K562 (cell line): ENCODE data around the gene USP37. TPM values are rescaled to one million over a fixed set of nuclear protein-coding genes. Genes with fewer than 3 reads are reported as not detected.

Experiments used
- ARNT ChIP-seq, 2 experiments: fragments of 450-650 bp; IDR thresholded peaks; 2 replicates each; pipeline ENCODE4 v1.6.1; 2016; ENCODE audit warnings: mild to moderate bottlenecking in 1 of 2
- DDX20 ChIP-seq: fragments of 450-650 bp; IDR thresholded peaks from 2 replicates; pipeline ENCODE4 v1.6.1; 2016; ENCODE audit warnings: missing genetic modification characterization, low read depth, mild to moderate bottlenecking, missing compliant biosample characterization, moderate library complexity
- HNRNPLL ChIP-seq: fragments of 200-400 bp; formaldehyde crosslinking; IDR thresholded peaks from 2 replicates; pipeline ENCODE4 v1.6.1; 2017; ENCODE audit warnings: low read length, low read depth, mild to moderate bottlenecking; ENCODE audit not compliant: poor library complexity, severe bottlenecking
- MTA1 ChIP-seq: fragments of 450-650 bp; IDR thresholded peaks from 2 replicates; pipeline ENCODE4 v1.6.1; 2017; ENCODE audit warnings: borderline replicate concordance
- MTA2 ChIP-seq: fragments of 450-650 bp; IDR thresholded peaks from 2 replicates; pipeline ENCODE4 v1.6.1; 2016; ENCODE audit warnings: low read depth
- POLR2B ChIP-seq: fragments of 450-650 bp; IDR thresholded peaks from 2 replicates; pipeline ENCODE4 v1.6.1; 2018; ENCODE audit warnings: low read depth; ENCODE audit not compliant: partially characterized antibody
- PRPF4 ChIP-seq: fragments of 200-400 bp; formaldehyde crosslinking; IDR thresholded peaks from one replicate; pipeline ENCODE4 v1.6.1; 2017; ENCODE audit warnings: low read length, low read depth, mild to moderate bottlenecking; ENCODE audit not compliant: insufficient read depth, poor library complexity, severe bottlenecking
- RBM39 ChIP-seq: fragments of 200-400 bp; formaldehyde crosslinking; optimal IDR thresholded peaks from 2 replicates; pipeline ENCODE3; 2018; ENCODE audit warnings: low read depth, low read length
- RUNX1 ChIP-seq: sonication (generic); IDR thresholded peaks from 2 replicates; pipeline ENCODE4 v1.6.1; 2016; ENCODE audit warnings: antibody characterized with exemption, low read depth
- SMAD3 ChIP-seq: fragments of 450-650 bp; formaldehyde crosslinking; conservative IDR thresholded peaks from 2 replicates; pipeline ENCODE4 v1.4.0; 2020; ENCODE audit warnings: mild to moderate bottlenecking
- SMARCB1 ChIP-seq: IDR thresholded peaks from 2 replicates; pipeline ENCODE4 v1.6.1; 2011; ENCODE audit warnings: improper control_type of control experiment, low read depth; ENCODE audit not compliant: insufficient read length
- SRSF7 ChIP-seq: fragments of 200-400 bp; formaldehyde crosslinking; optimal IDR thresholded peaks from 2 replicates; pipeline ENCODE3; 2017; ENCODE audit warnings: mild to moderate bottlenecking, low read depth, low read length
- TAF15 ChIP-seq: fragments of 200-400 bp; formaldehyde crosslinking; IDR thresholded peaks from 2 replicates; pipeline ENCODE4 v1.6.1; 2017; ENCODE audit warnings: mild to moderate bottlenecking, low read depth, low read length, moderate library complexity
- TBP ChIP-seq: optimal IDR thresholded peaks from 2 replicates; pipeline ENCODE3; 2011; ENCODE audit warnings: low read depth, low read length, improper control_type of control experiment
- TCF7L2 ChIP-seq: fragments of 150-350 bp; IDR thresholded peaks from 2 replicates; pipeline ENCODE4 v1.6.1; 2016; ENCODE audit warnings: low read depth, mild to moderate bottlenecking, low read length, moderate library complexity
- ZNF197 ChIP-seq: fragments of 200-800 bp; sonication (Bioruptor generic); IDR thresholded peaks from 2 replicates; pipeline ENCODE4 v1.6.1; 2016; ENCODE audit warnings: low read depth, missing genetic modification characterization, missing compliant biosample characterization
- polyA plus RNA-seq, 8 experiments: library from polyadenylated mRNA; depleted of rRNA in 4 of 8; stranded (reverse) in 5 of 8; unstranded in 3 of 8; fragments of >200 nt; fragmentation: Nextera tagmentation in 2 of 8; fragmentation: Illumina TruSeq in 1 of 8; extraction: Ambion mirVana in 2 of 8; extraction: Trizol in 1 of 8; gene quantifications; 2 replicates each; pipeline versions ENCODE4 v1.2.1 to v1.2.3, GENCODE V29; 2011 to 2014; ENCODE audit warnings: inconsistent platforms in 1 of 8, missing spikeins in 1 of 8
- total RNA-seq, 7 experiments: library from RNA; depleted of rRNA in 6 of 7; stranded (reverse); fragments of >200 nt in 6 of 7; fragmentation: Illumina TruSeq in 2 of 7; extraction: Trizol in 2 of 7; gene quantifications; 2 replicates each; pipeline versions ENCODE4 v1.2.1 to v1.2.3, GENCODE V29; 2011 to 2021; ENCODE audit warnings: low replicate concordance in 1 of 7
- TF ChIP-seq, protein P1 (sequence below): fragments of 450-650 bp; IDR thresholded peaks from 2 replicates; pipeline ENCODE4 v1.7.1; 2018; ENCODE audit warnings: mild to moderate bottlenecking, low read depth; ENCODE audit not compliant: partially characterized antibody
- TF ChIP-seq, protein P2 (sequence below): sonication (generic); formaldehyde crosslinking; IDR thresholded peaks from 2 replicates; pipeline ENCODE4 v1.8.1; 2022; ENCODE audit warnings: missing genetic modification reagents
- TF ChIP-seq, protein P3 (sequence below): sonication (generic); formaldehyde crosslinking; IDR thresholded peaks from 2 replicates; pipeline ENCODE4 v1.8.0; 2022; ENCODE audit warnings: mild to moderate bottlenecking, missing genetic modification reagents

Gene USP37
- total and polyA plus RNA-seq, 9 of the 15 experiments (the other 6 are each of a cell fraction or from before 2014, with no cell fraction given): 2.0 to 14.2 (median 8.5) TPM

DNA sequence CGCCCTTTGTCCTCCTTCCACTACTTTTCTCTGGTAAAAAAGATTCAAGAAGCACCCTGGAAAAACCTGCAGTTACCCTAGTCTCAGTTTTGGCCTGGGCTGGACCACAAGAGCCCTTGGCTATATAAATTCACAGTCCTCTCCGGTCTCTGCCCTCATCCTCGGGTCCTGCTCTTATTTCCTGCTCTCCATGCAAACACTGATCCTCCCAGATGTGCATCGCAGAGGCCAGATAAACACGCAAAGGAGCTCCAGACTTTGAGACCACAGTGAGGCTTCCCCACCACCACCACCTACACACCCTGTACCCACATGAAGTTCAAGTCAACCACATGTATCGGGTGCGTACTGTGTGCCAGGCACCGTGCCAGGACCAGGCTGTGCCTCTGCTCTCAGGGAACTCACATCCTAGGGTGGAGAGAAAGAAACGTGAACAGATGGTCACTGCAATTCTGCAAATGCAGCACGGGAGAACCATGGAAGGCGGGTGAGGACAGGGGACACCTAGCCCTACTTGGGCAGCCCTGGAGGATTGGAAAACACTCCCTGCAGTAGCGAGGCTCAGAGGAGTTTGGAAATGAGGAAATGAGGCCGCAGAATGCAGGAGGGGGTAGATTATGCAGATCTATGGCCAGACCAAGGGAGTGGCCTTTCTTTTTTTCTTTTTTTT, 161.1 kb downstream of the USP37 start (continued):
- TF ChIP-seq, protein P1, sequence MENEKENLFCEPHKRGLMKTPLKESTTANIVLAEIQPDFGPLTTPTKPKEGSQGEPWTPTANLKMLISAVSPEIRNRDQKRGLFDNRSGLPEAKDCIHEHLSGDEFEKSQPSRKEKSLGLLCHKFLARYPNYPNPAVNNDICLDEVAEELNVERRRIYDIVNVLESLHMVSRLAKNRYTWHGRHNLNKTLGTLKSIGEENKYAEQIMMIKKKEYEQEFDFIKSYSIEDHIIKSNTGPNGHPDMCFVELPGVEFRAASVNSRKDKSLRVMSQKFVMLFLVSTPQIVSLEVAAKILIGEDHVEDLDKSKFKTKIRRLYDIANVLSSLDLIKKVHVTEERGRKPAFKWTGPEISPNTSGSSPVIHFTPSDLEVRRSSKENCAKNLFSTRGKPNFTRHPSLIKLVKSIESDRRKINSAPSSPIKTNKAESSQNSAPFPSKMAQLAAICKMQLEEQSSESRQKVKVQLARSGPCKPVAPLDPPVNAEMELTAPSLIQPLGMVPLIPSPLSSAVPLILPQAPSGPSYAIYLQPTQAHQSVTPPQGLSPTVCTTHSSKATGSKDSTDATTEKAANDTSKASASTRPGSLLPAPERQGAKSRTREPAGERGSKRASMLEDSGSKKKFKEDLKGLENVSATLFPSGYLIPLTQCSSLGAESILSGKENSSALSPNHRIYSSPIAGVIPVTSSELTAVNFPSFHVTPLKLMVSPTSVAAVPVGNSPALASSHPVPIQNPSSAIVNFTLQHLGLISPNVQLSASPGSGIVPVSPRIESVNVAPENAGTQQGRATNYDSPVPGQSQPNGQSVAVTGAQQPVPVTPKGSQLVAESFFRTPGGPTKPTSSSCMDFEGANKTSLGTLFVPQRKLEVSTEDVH: no peak
- TF ChIP-seq HNRNPLL (no peak), DDX20 (no peak), ARNT (IDR thresholded peaks at IDR 0.05) (no peak), MTA2 (no peak), SRSF7 (no peak), SMARCB1 (no peak), TCF7L2 (no peak), ZNF197 (CRISPR knock-in tag) (no peak), TAF15 (no peak), PRPF4 (no peak), RBM39 (no peak), SMAD3 (CRISPR knock-in tag) (no peak), RUNX1 (no peak), POLR2B (peak; percentile 51), TBP (peak; percentile 27), MTA1 (no peak)
- TF ChIP-seq, protein P2, sequence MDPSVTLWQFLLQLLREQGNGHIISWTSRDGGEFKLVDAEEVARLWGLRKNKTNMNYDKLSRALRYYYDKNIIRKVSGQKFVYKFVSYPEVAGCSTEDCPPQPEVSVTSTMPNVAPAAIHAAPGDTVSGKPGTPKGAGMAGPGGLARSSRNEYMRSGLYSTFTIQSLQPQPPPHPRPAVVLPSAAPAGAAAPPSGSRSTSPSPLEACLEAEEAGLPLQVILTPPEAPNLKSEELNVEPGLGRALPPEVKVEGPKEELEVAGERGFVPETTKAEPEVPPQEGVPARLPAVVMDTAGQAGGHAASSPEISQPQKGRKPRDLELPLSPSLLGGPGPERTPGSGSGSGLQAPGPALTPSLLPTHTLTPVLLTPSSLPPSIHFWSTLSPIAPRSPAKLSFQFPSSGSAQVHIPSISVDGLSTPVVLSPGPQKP (CRISPR knock-in tag): no peak
- TF ChIP-seq, protein P3, sequence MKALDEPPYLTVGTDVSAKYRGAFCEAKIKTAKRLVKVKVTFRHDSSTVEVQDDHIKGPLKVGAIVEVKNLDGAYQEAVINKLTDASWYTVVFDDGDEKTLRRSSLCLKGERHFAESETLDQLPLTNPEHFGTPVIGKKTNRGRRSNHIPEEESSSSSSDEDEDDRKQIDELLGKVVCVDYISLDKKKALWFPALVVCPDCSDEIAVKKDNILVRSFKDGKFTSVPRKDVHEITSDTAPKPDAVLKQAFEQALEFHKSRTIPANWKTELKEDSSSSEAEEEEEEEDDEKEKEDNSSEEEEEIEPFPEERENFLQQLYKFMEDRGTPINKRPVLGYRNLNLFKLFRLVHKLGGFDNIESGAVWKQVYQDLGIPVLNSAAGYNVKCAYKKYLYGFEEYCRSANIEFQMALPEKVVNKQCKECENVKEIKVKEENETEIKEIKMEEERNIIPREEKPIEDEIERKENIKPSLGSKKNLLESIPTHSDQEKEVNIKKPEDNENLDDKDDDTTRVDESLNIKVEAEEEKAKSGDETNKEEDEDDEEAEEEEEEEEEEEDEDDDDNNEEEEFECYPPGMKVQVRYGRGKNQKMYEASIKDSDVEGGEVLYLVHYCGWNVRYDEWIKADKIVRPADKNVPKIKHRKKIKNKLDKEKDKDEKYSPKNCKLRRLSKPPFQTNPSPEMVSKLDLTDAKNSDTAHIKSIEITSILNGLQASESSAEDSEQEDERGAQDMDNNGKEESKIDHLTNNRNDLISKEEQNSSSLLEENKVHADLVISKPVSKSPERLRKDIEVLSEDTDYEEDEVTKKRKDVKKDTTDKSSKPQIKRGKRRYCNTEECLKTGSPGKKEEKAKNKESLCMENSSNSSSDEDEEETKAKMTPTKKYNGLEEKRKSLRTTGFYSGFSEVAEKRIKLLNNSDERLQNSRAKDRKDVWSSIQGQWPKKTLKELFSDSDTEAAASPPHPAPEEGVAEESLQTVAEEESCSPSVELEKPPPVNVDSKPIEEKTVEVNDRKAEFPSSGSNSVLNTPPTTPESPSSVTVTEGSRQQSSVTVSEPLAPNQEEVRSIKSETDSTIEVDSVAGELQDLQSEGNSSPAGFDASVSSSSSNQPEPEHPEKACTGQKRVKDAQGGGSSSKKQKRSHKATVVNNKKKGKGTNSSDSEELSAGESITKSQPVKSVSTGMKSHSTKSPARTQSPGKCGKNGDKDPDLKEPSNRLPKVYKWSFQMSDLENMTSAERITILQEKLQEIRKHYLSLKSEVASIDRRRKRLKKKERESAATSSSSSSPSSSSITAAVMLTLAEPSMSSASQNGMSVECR: no peak; the same call in 1 of the 2 replicates
